ENCODE data around the gene GGA3. TPM values are rescaled to one million over a fixed set of nuclear protein-coding genes. Genes with fewer than 3 reads are reported as not detected.

The GGA3 gene
- total RNA-seq, 1 experiment from 2014 or later: 58.3 TPM

GRCh38 chr17:75237100-75238014, 24.0 kb downstream of the GGA3 start:
- H3K9ac ChIP-seq (ENCODE audit: low read length): no peak overlapping the region
- no peak overlapping the region for H3K4me3 ChIP-seq (replicated peaks in 1 of 2; ENCODE audit: low read depth in 1 of 2, low read length in 2 of 2)
- H3K27ac ChIP-seq (ENCODE audit: low read depth, low read length): no peak overlapping the region
- H4K20me1 ChIP-seq (ENCODE audit: insufficient read depth): peaks cover 6% of the 10 kb centered on the region; the same call in 1 of the 2 replicates
- ChIA-PET RAD21 (ENCODE audit: low non-redundant PET in 1 of 2, low total read pairs in 2 of 2, uncharacterized antibody in 2 of 2, unreplicated experiment in 2 of 2) (interaction anchor here in 1 of 2 experiments (0.6 kb wide), 1 partner anchor 8 kb away, joined by 3 read pairs; no protein-coding TSS in a partner anchor), CTCF (interaction anchor here (1.0 to 2.4 kb wide), 4 partner anchors 14 to 276 kb away, joined by 3 to 13 read pairs (median 4); no protein-coding TSS in a partner anchor), POLR2A (no interaction called here)
- TF ChIP-seq ATF3 (IDR thresholded peaks at IDR 0.05) (no peak), POLR2AphosphoS5 (IDR thresholded peaks at IDR 0.05; ENCODE audit: low read depth, low read length) (peak; percentile 27; the same call in 1 of the 2 replicates), POLR2A (IDR thresholded peaks at IDR 0.05; ENCODE audit: borderline replicate concordance, extremely low read depth, insufficient read depth, insufficient read length) (no peak), EZH2phosphoT487 (IDR thresholded peaks at IDR 0.05; ENCODE audit: borderline replicate concordance) (no peak), CEBPB (IDR thresholded peaks at IDR 0.05; ENCODE audit: low read depth) (no peak), YY1 (IDR thresholded peaks at IDR 0.05; ENCODE audit: extremely low read depth, insufficient replicate concordance, low read depth, low read length) (no peak)
- ATAC-seq (no peak), DNase-seq (ENCODE audit: low read depth, low spot score) (no peak)
- TSS peak; percentile 13 for BruUV-seq (replicated peaks)
- H3K36me3 ChIP-seq (ENCODE audit: control insufficient read depth in 1 of 2, insufficient read depth in 2 of 2, low read length in 2 of 2): peaks cover 71 to 79% of the 10 kb centered on the region in 2 experiments
- H3K9me3 ChIP-seq (ENCODE audit: control insufficient read depth in 1 of 2, insufficient read depth in 1 of 2, low read depth in 1 of 2, low read length in 2 of 2): no peaks in the 10 kb centered on the region
- H3K27me3 ChIP-seq (ENCODE audit: insufficient read depth, low read length): no peaks in the 10 kb centered on the region
- no peak overlapping the region for H3K4me2 ChIP-seq (ENCODE audit: low read length)
- intact Hi-C loops (cut with micrococcal nuclease): loop anchor here (1.0 kb wide), 2 partner anchors 123 to 276 kb away; no protein-coding TSS in a partner anchor
- H2AFZ ChIP-seq (ENCODE audit: low read depth, low read length, poor library complexity, severe bottlenecking): no peak overlapping the region
- no peaks in the 10 kb centered on the region for H3K9me2 ChIP-seq (ENCODE audit: insufficient read depth)
- no peaks in the 10 kb centered on the region for H3K79me2 ChIP-seq (ENCODE audit: insufficient read depth, low read length)
- H3K4me1 ChIP-seq (ENCODE audit: control insufficient read depth in 1 of 2, insufficient read depth in 2 of 2, low read length in 2 of 2): peaks cover 0 to 11% of the 10 kb centered on the region in 2 experiments; a peak in 1 of 4 replicates

GRCh38 chr17:75232786-75233185, 28.6 kb downstream of the GGA3 start:
- ATAC-seq (no peak), DNase-seq (ENCODE audit: low read depth, low spot score) (no peak)
- no peak overlapping the region for H2AFZ ChIP-seq (ENCODE audit: low read depth, low read length, poor library complexity, severe bottlenecking)
- intact Hi-C loops (cut with micrococcal nuclease): no loop called here
- H3K4me1 ChIP-seq (ENCODE audit: control insufficient read depth in 1 of 2, insufficient read depth in 2 of 2, low read length in 2 of 2): no peaks in the 10 kb centered on the region
- no peaks in the 10 kb centered on the region for H3K9me3 ChIP-seq (ENCODE audit: control insufficient read depth in 1 of 2, insufficient read depth in 1 of 2, low read depth in 1 of 2, low read length in 2 of 2)
- ChIA-PET POLR2A (no interaction called here), CTCF (no interaction called here), RAD21 (ENCODE audit: low non-redundant PET in 1 of 2, low total read pairs in 2 of 2, uncharacterized antibody in 2 of 2, unreplicated experiment in 2 of 2) (no interaction called here)
- no peaks in the 10 kb centered on the region for H3K27me3 ChIP-seq (ENCODE audit: insufficient read depth, low read length)
- H3K36me3 ChIP-seq (ENCODE audit: control insufficient read depth in 1 of 2, insufficient read depth in 2 of 2, low read length in 2 of 2): peaks cover 64 to 93% of the 10 kb centered on the region in 2 experiments
- H3K9me2 ChIP-seq (ENCODE audit: insufficient read depth): no peaks in the 10 kb centered on the region
- BruUV-seq (replicated peaks): no TSS peak
- no peak overlapping the region for H3K27ac ChIP-seq (ENCODE audit: low read depth, low read length)
- H4K20me1 ChIP-seq (ENCODE audit: insufficient read depth): no peaks in the 10 kb centered on the region
- no peak overlapping the region for H3K4me3 ChIP-seq (replicated peaks in 1 of 2; ENCODE audit: low read depth in 1 of 2, low read length in 2 of 2)
- no peak overlapping the region for H3K4me2 ChIP-seq (ENCODE audit: low read length)
- no peak overlapping the region for H3K9ac ChIP-seq (ENCODE audit: low read length)
- H3K79me2 ChIP-seq (ENCODE audit: insufficient read depth, low read length): no peaks in the 10 kb centered on the region; the same call in 1 of the 2 replicates
- no peak for TF ChIP-seq TCF7L2 (IDR thresholded peaks at IDR 0.05; ENCODE audit: borderline replicate concordance, extremely low read depth, insufficient read depth, insufficient read length)
- no peak for TF ChIP-seq ELF1 (IDR thresholded peaks at IDR 0.05; ENCODE audit: borderline replicate concordance, low read depth)
- TF ChIP-seq POLR2A (IDR thresholded peaks at IDR 0.05; ENCODE audit: borderline replicate concordance, extremely low read depth, insufficient read depth, insufficient read length): no peak
- TF ChIP-seq SIN3A (IDR thresholded peaks at IDR 0.05; ENCODE audit: low read depth): no peak
- TF ChIP-seq ZBTB33 (IDR thresholded peaks at IDR 0.05; ENCODE audit: extremely low read depth, insufficient replicate concordance, low read length): no peak
- no peak for TF ChIP-seq REST (IDR thresholded peaks at IDR 0.05; ENCODE audit: low read depth)
